AG04450 (cell line): ENCODE measurements around the gene GID8. TPM values are rescaled to one million over a fixed set of nuclear protein-coding genes. Genes with fewer than 3 reads are reported as not detected.

Source experiments
- CTCF ChIA-PET: fragments of 300-600, 350-600 bp; formaldehyde crosslinking; extraction: SDS; loops from one replicate; lab custom pipeline; 2022; ENCODE audit warnings: antibody characterized with exemption, inconsistent platforms; lab: Charles Lee
- POLR2A ChIA-PET: fragments of 350-600 bp; formaldehyde crosslinking; extraction: SDS; loops from one replicate; lab custom pipeline; 2021; ENCODE audit warnings: antibody characterized with exemption, inconsistent platforms; lab: Yijun Ruan, JAX
- DNase-seq: peaks from one replicate; pipeline ENCODE4 v3.0.0-alpha.2; 2011; ENCODE audit warnings: low read depth, low spot score
- H3K27ac ChIP-seq: one replicate; pipeline ENCODE4 v1.5.1; 2012; ENCODE audit warnings: low read depth, low read length, control low read depth
- H3K27me3 ChIP-seq: one replicate; pipeline ENCODE4 v1.6.0; 2012; ENCODE audit warnings: low read length; ENCODE audit not compliant: control insufficient read depth, insufficient read depth
- H3K4me3 ChIP-seq: 2 replicates; pipeline ENCODE4 v1.5.1; 2011; ENCODE audit warnings: mild to moderate bottlenecking, low read depth, low read length, control low read depth
- H3K9me3 ChIP-seq: 2 replicates; pipeline ENCODE4 v1.5.1; 2012; ENCODE audit warnings: low read length; ENCODE audit not compliant: control insufficient read depth, insufficient read depth
- polyA plus RNA-seq: library from polyadenylated mRNA; depleted of rRNA; stranded (reverse); fragments of >200 nt; gene quantifications from 2 replicates; pipeline ENCODE4 v1.2.3, GENCODE V29; 2011
- TF ChIP-seq, protein P1 (sequence below): IDR thresholded peaks from 2 replicates; pipeline ENCODE4 v1.5.1; 2011; ENCODE audit warnings: low read depth, low read length, control low read depth, inconsistent platforms

Gene GID8
- polyA plus RNA-seq, 1 experiment = 24.4 TPM

DNA sequence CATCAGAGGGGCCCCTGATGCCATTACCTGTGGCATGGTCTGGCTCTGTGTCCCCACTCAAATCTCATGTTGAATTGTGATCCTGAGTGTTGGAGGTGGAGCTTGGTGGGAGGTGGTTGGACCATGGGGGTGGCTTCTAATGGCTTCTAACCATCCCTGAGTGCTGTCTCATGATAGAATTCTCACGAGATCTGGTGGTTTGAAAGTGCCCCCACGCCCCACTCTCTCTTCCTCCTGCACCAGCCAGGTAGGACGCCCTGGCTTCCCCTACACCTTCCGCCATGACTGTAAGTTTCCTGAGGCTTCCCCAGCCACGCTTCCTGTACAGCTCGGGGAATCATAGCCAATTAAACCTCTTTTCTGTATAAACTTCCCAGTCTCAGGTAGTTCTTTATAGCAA lies 53.9 kb downstream of the GID8 start:
- Histone ChIP-seq H3K27ac (no peak overlapping the region), H3K9me3 (no peaks in the 10 kb centered on the region), H3K27me3 (peaks cover 45% of the 10 kb centered on the region), H3K4me3 (no peak overlapping the region)
- no peak for DNase-seq
- ChIA-PET POLR2A (no interaction called here), CTCF (no interaction called here)
- TF ChIP-seq, protein P1, sequence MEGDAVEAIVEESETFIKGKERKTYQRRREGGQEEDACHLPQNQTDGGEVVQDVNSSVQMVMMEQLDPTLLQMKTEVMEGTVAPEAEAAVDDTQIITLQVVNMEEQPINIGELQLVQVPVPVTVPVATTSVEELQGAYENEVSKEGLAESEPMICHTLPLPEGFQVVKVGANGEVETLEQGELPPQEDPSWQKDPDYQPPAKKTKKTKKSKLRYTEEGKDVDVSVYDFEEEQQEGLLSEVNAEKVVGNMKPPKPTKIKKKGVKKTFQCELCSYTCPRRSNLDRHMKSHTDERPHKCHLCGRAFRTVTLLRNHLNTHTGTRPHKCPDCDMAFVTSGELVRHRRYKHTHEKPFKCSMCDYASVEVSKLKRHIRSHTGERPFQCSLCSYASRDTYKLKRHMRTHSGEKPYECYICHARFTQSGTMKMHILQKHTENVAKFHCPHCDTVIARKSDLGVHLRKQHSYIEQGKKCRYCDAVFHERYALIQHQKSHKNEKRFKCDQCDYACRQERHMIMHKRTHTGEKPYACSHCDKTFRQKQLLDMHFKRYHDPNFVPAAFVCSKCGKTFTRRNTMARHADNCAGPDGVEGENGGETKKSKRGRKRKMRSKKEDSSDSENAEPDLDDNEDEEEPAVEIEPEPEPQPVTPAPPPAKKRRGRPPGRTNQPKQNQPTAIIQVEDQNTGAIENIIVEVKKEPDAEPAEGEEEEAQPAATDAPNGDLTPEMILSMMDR = no peak

DNA sequence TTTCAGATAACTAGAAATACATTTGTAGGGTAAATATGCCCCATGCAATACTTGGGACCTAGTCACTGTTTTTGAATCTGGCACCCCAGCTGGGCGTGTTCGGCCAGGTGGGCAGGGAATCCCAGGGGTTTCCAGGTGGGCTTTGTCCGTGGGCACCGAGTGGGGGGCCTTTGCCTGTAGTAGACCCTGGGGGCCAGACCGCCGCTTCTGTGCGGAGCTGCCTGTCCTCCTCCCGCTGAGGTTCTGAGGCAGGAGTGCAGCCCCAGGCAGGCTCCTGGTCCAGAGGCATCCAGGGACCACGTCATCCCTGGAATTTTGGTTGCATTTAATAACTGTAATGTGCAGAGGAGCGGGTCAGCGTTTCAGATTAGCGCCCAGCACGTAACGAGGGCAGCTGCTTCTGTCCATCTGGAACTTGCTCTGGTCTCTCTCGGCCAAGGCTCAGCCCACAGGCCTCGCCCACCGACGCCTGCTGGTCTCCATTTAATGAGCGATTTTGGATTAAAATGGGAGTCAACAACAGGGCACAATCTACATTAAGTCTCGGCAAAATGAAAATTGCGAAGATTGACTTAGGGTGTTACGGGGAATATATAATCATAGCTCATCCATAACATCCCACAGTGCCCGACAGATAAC lies 56.0 kb downstream of the GID8 start:
- CTCF ChIA-PET = interaction anchor here (1.1 kb wide), 1 partner anchor 21 kb away, joined by 3 read pairs; no protein-coding TSS in a partner anchor
- no peak overlapping the region for H3K4me3 ChIP-seq
- no peak overlapping the region for H3K27ac ChIP-seq
- POLR2A ChIA-PET = no interaction called here
- peaks cover 52% of the 10 kb centered on the region for H3K27me3 ChIP-seq
- H3K9me3 ChIP-seq = no peaks in the 10 kb centered on the region
- no peak for DNase-seq
- TF ChIP-seq, protein P1 = no peak

DNA sequence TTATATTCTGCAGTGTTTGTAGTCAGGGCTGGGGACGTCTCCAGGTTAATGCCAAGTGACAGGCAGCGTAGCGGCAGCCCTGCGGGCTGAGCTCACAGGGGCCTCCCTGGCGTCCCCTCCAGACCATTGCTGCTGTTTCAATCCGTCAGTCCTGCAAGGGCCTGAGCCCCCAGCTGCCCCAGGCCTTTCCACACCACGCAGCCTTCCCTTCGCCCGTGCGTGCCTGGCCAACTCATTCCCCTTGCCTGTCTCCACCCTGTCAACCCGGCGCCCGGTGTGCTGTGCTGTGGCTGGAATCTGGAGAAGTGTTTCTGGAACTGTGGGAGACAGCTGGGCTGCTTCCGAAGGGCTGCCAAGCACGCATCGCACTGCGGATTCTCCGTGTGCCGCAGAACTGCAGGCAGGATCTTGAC lies 56.9 kb downstream of the GID8 start:
- H3K27me3 ChIP-seq = peaks cover 59% of the 10 kb centered on the region
- no peak overlapping the region for H3K27ac ChIP-seq
- POLR2A ChIA-PET = no interaction called here
- no peaks in the 10 kb centered on the region; the same call in 1 of the 2 replicates for H3K9me3 ChIP-seq
- CTCF ChIA-PET = interaction anchor here (1.1 kb wide), 1 partner anchor 22 kb away, joined by 3 read pairs; no protein-coding TSS in a partner anchor
- H3K4me3 ChIP-seq = no peak overlapping the region
- TF ChIP-seq, protein P1 = no peak
- DNase-seq = no peak

DNA sequence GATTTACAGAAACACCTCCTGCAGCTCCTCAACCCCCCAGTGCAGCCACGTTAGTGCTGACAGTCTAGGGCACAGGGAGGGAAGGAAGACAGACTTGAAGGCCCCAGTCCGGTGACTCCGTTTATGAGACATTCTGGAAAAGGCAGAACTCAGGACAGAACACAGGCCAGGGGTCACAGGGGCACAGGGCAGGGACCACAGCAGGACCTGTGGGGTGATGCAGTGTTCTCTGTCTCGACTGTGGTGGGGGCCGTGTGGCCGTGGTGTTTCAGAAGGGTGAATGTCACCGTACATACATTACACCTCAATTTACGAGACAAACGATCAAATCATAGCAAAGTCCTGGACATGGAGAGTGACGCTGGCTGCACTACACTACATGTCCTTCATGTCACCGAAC lies 57.5 kb downstream of the GID8 start:
- Histone ChIP-seq H3K9me3 (no peaks in the 10 kb centered on the region; the same call in 1 of the 2 replicates), H3K4me3 (no peak overlapping the region), H3K27me3 (peaks cover 62% of the 10 kb centered on the region), H3K27ac (no peak overlapping the region)
- DNase-seq = no peak
- TF ChIP-seq, protein P1 = no peak
- POLR2A ChIA-PET = no interaction called here
- CTCF ChIA-PET = interaction anchor here (1.1 kb wide), 1 partner anchor 23 kb away, joined by 3 read pairs; no protein-coding TSS in a partner anchor

DNA sequence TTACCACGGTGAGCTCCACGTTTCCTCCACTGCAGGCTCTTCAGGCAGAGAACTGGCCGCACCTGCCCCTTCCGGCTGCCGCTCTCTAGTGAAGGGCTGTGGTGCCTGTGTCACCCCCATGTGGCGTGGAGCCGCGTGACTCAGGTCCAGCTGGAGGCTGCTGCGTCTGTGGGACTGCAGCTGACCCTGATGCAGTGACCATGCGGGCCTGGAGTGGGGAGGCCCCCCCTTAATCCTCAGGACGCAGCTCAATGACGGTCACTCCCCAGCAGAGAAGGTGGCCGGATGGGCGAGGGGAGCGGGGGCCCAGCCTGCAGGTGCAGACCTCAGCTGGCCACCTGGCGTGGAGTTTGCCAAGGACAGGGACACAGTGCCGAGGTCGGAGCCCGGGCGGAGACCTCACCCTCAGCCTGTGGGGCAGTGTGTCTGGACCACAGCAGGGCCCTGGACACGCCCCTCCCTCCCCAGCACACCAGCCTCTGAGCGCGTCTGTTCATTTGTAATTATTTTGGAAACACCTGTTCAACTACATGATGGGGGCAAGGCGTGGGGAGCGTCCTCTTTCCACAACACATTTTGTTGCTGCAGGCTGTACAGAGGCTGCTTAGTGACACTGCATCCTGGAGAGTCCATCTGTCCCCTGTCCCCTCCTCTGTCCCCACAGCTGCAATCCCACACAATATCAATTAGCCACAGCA lies 58.1 kb downstream of the GID8 start:
- CTCF ChIA-PET = no interaction called here

More for the DNA sequence above, 58.1 kb downstream of the GID8 start:
- no peak for DNase-seq
- no peaks in the 10 kb centered on the region; the same call in 1 of the 2 replicates for H3K9me3 ChIP-seq
- no peak overlapping the region for H3K4me3 ChIP-seq
- POLR2A ChIA-PET = no interaction called here
- H3K27ac ChIP-seq = no peak overlapping the region
- TF ChIP-seq, protein P1 = no peak
- H3K27me3 ChIP-seq = peaks cover 63% of the 10 kb centered on the region
